ENCODE data around the gene MATN4. TPM values are rescaled to one million over a fixed set of nuclear protein-coding genes. Genes with fewer than 3 reads are reported as not detected.

Gene MATN4
- total RNA-seq, 1 experiment from 2014 or later, result 1.9 TPM

DNA sequence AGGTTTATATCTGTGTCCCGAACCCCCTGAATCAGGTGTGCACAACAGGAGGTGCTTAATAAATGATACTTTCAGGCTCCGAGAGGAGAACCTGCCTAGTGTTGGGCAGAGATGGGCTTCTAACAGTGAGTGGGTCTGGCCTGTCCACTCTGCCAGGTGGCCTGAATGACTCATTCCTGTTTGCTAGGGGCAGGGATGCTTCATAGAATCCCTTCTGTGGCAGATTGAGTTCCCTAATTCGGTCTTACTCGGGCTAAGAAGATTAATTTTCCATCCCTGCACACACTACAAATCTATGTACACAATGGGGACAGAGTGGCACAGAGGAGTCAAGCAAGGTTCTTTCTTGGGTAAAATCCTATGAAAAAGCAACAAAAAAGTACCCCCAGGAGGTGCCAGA lies 20.4 kb upstream of the MATN4 start:
- CTCF ChIA-PET, result interaction anchor here (1.3 to 1.7 kb wide), 2 partner anchors 38 to 121 kb away, joined by 3 read pairs; no protein-coding TSS in a partner anchor
- no peaks in the 10 kb centered on the region for H3K4me1 Mint-ChIP-seq
- no peak for ATAC-seq
- POLR2A ChIA-PET, result no interaction called here
- H3K27me3 Mint-ChIP-seq (ENCODE audit: low read depth), result no peaks in the 10 kb centered on the region
- DNase-seq (ENCODE audit: low spot score), result no peak
- peaks cover 26% of the 10 kb centered on the region for H3K36me3 Mint-ChIP-seq
- no peak for TF ChIP-seq FOXJ3 (CRISPR knock-in tag; IDR thresholded peaks at IDR 0.05; ENCODE audit: borderline replicate concordance)
- TF ChIP-seq, protein P1, sequence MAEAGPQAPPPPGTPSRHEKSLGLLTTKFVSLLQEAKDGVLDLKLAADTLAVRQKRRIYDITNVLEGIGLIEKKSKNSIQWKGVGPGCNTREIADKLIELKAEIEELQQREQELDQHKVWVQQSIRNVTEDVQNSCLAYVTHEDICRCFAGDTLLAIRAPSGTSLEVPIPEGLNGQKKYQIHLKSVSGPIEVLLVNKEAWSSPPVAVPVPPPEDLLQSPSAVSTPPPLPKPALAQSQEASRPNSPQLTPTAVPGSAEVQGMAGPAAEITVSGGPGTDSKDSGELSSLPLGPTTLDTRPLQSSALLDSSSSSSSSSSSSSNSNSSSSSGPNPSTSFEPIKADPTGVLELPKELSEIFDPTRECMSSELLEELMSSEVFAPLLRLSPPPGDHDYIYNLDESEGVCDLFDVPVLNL (CRISPR knock-in tag; IDR thresholded peaks at IDR 0.05; ENCODE audit: borderline replicate concordance, low read depth), result no peak
- TF ChIP-seq, protein P2, sequence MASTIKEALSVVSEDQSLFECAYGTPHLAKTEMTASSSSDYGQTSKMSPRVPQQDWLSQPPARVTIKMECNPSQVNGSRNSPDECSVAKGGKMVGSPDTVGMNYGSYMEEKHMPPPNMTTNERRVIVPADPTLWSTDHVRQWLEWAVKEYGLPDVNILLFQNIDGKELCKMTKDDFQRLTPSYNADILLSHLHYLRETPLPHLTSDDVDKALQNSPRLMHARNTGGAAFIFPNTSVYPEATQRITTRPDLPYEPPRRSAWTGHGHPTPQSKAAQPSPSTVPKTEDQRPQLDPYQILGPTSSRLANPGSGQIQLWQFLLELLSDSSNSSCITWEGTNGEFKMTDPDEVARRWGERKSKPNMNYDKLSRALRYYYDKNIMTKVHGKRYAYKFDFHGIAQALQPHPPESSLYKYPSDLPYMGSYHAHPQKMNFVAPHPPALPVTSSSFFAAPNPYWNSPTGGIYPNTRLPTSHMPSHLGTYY (CRISPR knock-in tag; IDR thresholded peaks at IDR 0.05), result no peak
- TF ChIP-seq, protein P3, sequence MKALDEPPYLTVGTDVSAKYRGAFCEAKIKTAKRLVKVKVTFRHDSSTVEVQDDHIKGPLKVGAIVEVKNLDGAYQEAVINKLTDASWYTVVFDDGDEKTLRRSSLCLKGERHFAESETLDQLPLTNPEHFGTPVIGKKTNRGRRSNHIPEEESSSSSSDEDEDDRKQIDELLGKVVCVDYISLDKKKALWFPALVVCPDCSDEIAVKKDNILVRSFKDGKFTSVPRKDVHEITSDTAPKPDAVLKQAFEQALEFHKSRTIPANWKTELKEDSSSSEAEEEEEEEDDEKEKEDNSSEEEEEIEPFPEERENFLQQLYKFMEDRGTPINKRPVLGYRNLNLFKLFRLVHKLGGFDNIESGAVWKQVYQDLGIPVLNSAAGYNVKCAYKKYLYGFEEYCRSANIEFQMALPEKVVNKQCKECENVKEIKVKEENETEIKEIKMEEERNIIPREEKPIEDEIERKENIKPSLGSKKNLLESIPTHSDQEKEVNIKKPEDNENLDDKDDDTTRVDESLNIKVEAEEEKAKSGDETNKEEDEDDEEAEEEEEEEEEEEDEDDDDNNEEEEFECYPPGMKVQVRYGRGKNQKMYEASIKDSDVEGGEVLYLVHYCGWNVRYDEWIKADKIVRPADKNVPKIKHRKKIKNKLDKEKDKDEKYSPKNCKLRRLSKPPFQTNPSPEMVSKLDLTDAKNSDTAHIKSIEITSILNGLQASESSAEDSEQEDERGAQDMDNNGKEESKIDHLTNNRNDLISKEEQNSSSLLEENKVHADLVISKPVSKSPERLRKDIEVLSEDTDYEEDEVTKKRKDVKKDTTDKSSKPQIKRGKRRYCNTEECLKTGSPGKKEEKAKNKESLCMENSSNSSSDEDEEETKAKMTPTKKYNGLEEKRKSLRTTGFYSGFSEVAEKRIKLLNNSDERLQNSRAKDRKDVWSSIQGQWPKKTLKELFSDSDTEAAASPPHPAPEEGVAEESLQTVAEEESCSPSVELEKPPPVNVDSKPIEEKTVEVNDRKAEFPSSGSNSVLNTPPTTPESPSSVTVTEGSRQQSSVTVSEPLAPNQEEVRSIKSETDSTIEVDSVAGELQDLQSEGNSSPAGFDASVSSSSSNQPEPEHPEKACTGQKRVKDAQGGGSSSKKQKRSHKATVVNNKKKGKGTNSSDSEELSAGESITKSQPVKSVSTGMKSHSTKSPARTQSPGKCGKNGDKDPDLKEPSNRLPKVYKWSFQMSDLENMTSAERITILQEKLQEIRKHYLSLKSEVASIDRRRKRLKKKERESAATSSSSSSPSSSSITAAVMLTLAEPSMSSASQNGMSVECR (CRISPR knock-in tag; IDR thresholded peaks at IDR 0.05; ENCODE audit: borderline replicate concordance), result no peak
- no peak overlapping the region for H3K27ac Mint-ChIP-seq
- H3K4me3 Mint-ChIP-seq, result no peak overlapping the region
- no peaks in the 10 kb centered on the region for H3K9me3 Mint-ChIP-seq

DNA sequence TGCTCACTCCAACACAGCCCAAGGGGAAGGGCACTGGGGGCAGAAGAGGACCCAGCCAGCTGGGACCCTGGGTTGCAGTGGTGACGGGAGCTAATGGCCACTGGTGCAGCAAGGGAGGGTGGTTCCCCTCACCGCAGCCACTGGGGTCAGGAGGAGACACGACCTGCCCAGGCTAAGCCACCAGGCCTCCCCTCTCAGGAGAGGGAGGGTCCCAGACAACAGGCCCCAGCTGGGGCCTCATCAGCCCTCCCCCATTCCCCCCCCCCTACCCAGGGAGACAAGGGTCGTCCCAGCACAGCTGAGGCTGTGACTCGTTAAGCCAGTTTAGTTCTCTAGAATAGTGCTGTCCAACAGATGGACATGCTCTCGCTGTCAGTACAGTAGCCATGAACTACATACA lies 17.3 kb upstream of the MATN4 start:
- DNase-seq (ENCODE audit: low spot score), result no peak
- H3K27ac Mint-ChIP-seq, result no peak overlapping the region; the same call in 1 of the 2 replicates
- no peaks in the 10 kb centered on the region for H3K27me3 Mint-ChIP-seq (ENCODE audit: low read depth)
- ChIA-PET POLR2A (no interaction called here), CTCF (interaction anchor here (1.0 to 3.4 kb wide), 3 partner anchors 13 to 111 kb away, joined by 3 to 14 read pairs (median 8); partner anchors contain the start of gene SYS1)
- TF ChIP-seq GRHL2 (CRISPR knock-in tag; IDR thresholded peaks at IDR 0.05; ENCODE audit: insufficient replicate concordance, severe bottlenecking) (no peak), TEAD4 (CRISPR knock-in tag; IDR thresholded peaks at IDR 0.05) (no peak), NR3C1 (CRISPR knock-in tag; conservative IDR thresholded peaks at IDR 0.05; ENCODE audit: low read depth) (no peak), FOXK1 (CRISPR knock-in tag; IDR thresholded peaks at IDR 0.05) (no peak), ZNF232 (CRISPR knock-in tag; IDR thresholded peaks at IDR 0.05) (no peak), ZBTB21 (CRISPR knock-in tag; IDR thresholded peaks at IDR 0.05; ENCODE audit: borderline replicate concordance) (no peak), TP53 (CRISPR knock-in tag; IDR thresholded peaks at IDR 0.05) (no peak), PRRX2 (CRISPR knock-in tag; IDR thresholded peaks at IDR 0.05) (no peak)
- TF ChIP-seq, protein P4, sequence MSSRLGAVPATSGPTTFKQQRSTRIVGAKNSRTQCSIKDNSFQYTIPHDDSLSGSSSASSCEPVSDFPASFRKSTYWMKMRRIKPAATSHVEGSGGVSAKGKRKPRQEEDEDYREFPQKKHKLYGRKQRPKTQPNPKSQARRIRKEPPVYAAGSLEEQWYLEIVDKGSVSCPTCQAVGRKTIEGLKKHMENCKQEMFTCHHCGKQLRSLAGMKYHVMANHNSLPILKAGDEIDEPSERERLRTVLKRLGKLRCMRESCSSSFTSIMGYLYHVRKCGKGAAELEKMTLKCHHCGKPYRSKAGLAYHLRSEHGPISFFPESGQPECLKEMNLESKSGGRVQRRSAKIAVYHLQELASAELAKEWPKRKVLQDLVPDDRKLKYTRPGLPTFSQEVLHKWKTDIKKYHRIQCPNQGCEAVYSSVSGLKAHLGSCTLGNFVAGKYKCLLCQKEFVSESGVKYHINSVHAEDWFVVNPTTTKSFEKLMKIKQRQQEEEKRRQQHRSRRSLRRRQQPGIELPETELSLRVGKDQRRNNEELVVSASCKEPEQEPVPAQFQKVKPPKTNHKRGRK (CRISPR knock-in tag; IDR thresholded peaks at IDR 0.05; ENCODE audit: borderline replicate concordance), result no peak
- TF ChIP-seq, protein P5, sequence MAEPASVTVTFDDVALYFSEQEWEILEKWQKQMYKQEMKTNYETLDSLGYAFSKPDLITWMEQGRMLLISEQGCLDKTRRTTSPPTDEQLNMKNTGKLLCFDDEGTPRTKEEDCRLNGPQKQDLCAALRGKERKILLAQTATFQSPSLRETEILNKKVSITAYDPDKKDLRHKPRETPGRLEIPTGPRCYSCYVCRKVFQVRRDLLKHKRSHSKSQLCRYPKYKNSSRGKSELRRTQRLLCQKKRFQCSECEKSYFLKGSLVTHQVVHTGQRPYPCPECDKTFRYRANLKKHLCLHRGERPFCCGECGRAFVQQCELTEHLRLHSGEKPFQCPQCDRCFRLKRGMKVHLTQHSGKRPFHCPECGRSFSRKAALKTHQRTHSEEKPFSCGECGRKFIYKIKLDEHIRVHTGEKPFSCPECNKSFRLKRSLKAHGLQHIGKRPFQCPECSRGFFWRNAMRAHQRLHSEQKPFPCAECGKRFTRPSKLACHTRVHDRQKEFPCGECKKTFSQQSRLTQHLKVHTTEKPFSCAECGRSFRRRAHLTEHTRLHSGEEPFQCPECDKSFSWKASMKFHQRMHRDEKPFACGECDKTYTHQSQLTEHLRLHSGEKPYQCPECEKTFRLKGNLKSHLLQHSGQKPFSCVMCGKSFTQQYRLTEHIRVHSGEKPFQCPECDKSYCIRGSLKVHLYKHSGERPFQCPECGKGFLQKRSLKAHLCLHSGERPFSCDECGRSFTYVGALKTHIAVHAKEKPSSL (CRISPR knock-in tag; conservative IDR thresholded peaks at IDR 0.05), result no peak
- TF ChIP-seq, protein P6, sequence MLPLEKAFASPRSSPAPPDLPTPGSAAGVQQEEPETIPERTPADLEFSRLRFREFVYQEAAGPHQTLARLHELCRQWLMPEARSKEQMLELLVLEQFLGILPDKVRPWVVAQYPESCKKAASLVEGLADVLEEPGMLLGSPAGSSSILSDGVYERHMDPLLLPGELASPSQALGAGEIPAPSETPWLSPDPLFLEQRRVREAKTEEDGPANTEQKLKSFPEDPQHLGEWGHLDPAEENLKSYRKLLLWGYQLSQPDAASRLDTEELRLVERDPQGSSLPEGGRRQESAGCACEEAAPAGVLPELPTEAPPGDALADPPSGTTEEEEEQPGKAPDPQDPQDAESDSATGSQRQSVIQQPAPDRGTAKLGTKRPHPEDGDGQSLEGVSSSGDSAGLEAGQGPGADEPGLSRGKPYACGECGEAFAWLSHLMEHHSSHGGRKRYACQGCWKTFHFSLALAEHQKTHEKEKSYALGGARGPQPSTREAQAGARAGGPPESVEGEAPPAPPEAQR (CRISPR knock-in tag; IDR thresholded peaks at IDR 0.05), result no peak
- TF ChIP-seq, protein P7, sequence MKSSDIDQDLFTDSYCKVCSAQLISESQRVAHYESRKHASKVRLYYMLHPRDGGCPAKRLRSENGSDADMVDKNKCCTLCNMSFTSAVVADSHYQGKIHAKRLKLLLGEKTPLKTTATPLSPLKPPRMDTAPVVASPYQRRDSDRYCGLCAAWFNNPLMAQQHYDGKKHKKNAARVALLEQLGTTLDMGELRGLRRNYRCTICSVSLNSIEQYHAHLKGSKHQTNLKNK (CRISPR knock-in tag; IDR thresholded peaks at IDR 0.05), result no peak
- peaks cover 2% of the 10 kb centered on the region; the same call in 1 of the 2 replicates for H3K4me1 Mint-ChIP-seq
- no peaks in the 10 kb centered on the region for H3K9me3 Mint-ChIP-seq
- ATAC-seq, result peak; percentile 46
- H3K36me3 Mint-ChIP-seq, result peaks cover 17% of the 10 kb centered on the region
- H3K4me3 Mint-ChIP-seq, result no peak overlapping the region

All from WTC11 (cell line).